Astrocyte (in vitro differentiated cells and primary cell): ENCODE data around the gene SELENOO.
A peak's percentile ranks its signal among the peaks of the same experiment; 100 is the strongest.

ENCODE experiments used
- CTCF ChIP-seq: IDR thresholded peaks from 2 replicates; pipeline ENCODE4 v1.5.1; 2011; ENCODE audit warnings: low read depth, mild to moderate bottlenecking, inconsistent platforms, low read length, moderate library complexity; ENCODE audit not compliant: insufficient read depth
- EZH2 ChIP-seq: IDR thresholded peaks from 2 replicates; pipeline ENCODE4 v1.6.1; 2012; ENCODE audit warnings: mild to moderate bottlenecking, low read length, inconsistent platforms; ENCODE audit not compliant: insufficient read depth

- TF ChIP-seq CTCF = no peak
- peak; percentile 28 for TF ChIP-seq EZH2
Observed at GRCh38 chr22:50170453-50171318, 30.1 kb upstream of the SELENOO start, which contains the start of gene PANX2.
